HepG2 (cell line): ENCODE measurements around the gene SOX9. TPM values are rescaled to one million over a fixed set of nuclear protein-coding genes. Genes with fewer than 3 reads are reported as not detected.

Experiments
- BRF2 ChIP-seq: sonication (generic); formaldehyde crosslinking; IDR thresholded peaks from 2 replicates; pipeline ENCODE4 v1.8.1; 2022; ENCODE audit warnings: mild to moderate bottlenecking, missing genetic modification reagents
- CBX2 ChIP-seq, 2 experiments: fragments of 200-600 bp in 1 of 2; sonication (generic); formaldehyde crosslinking in 1 of 2; IDR thresholded peaks; 2 replicates each; pipeline versions ENCODE4 v1.7.0 to v1.8.1; 2018 to 2022; ENCODE audit warnings: low read depth in 2 of 2, low read length in 1 of 2, mild to moderate bottlenecking in 1 of 2, missing genetic modification reagents in 1 of 2
- DNMT1 ChIP-seq: sonication (generic); formaldehyde crosslinking; IDR thresholded peaks from 2 replicates; pipeline ENCODE4 v1.5.1; 2020; ENCODE audit warnings: mild to moderate bottlenecking, missing genetic modification reagents
- ELF3 ChIP-seq: IDR thresholded peaks from 2 replicates; pipeline ENCODE4 v1.6.1; 2016; ENCODE audit warnings: missing genetic modification reagents, missing compliant biosample characterization
- GABPB1 ChIP-seq: IDR thresholded peaks from 2 replicates; pipeline ENCODE4 v1.6.1; 2016; ENCODE audit warnings: mild to moderate bottlenecking, missing genetic modification reagents, moderate library complexity, missing compliant biosample characterization
- GPBP1L1 ChIP-seq: sonication (generic); formaldehyde crosslinking; IDR thresholded peaks from 2 replicates; pipeline ENCODE4 v1.5.0; 2020; ENCODE audit warnings: mild to moderate bottlenecking, missing genetic modification reagents
- HDAC6 ChIP-seq: fragments of 200-600 bp; sonication (generic); IDR thresholded peaks from 2 replicates; pipeline ENCODE4 v1.7.0; 2017; ENCODE audit warnings: mild to moderate bottlenecking, antibody characterized with exemption, low read length, low read depth
- HNRNPH1 ChIP-seq: fragments of 200-400 bp; formaldehyde crosslinking; optimal IDR thresholded peaks from 2 replicates; pipeline ENCODE3; 2017; ENCODE audit warnings: mild to moderate bottlenecking, low read depth, low read length
- HNRNPUL1 ChIP-seq: fragments of 200-400 bp; formaldehyde crosslinking; IDR thresholded peaks from 2 replicates; pipeline ENCODE4 v1.6.1; 2017; ENCODE audit warnings: low read depth, mild to moderate bottlenecking, low read length, moderate library complexity
- KDM2A ChIP-seq: sonication (generic); formaldehyde crosslinking; IDR thresholded peaks from 2 replicates; pipeline ENCODE4 v1.4.0; 2020; ENCODE audit warnings: low read depth, missing genetic modification reagents, borderline replicate concordance
- KDM6A ChIP-seq: IDR thresholded peaks from 2 replicates; pipeline ENCODE4 v1.6.1; 2016; ENCODE audit warnings: low read depth
- MYC ChIP-seq: sonication (generic); formaldehyde crosslinking; IDR thresholded peaks from 2 replicates; pipeline ENCODE4 v1.9.0; 2021; ENCODE audit warnings: missing genetic modification reagents, borderline replicate concordance
- NR1H2 ChIP-seq: sonication (generic); formaldehyde crosslinking; IDR thresholded peaks from 2 replicates; pipeline ENCODE4 v1.8.1; 2022; ENCODE audit warnings: low read depth, missing genetic modification reagents, borderline replicate concordance
- SATB2 ChIP-seq: sonication (generic); formaldehyde crosslinking; IDR thresholded peaks from 2 replicates; pipeline ENCODE4 v1.5.0; 2020; ENCODE audit warnings: missing genetic modification reagents
- SKI ChIP-seq: fragments of 450-650 bp; IDR thresholded peaks from one replicate; pipeline ENCODE4 v1.6.1; 2018; ENCODE audit warnings: mild to moderate bottlenecking; ENCODE audit not compliant: partially characterized antibody
- SP140L ChIP-seq: sonication (generic); formaldehyde crosslinking; IDR thresholded peaks from 2 replicates; pipeline ENCODE4 v1.4.0; 2020; ENCODE audit warnings: missing genetic modification reagents, borderline replicate concordance
- SPEN ChIP-seq: sonication (generic); formaldehyde crosslinking; IDR thresholded peaks from 2 replicates; pipeline ENCODE4 v1.5.1; 2020; ENCODE audit warnings: low read depth, mild to moderate bottlenecking, missing genetic modification reagents
- TBP ChIP-seq: sonication (generic); formaldehyde crosslinking; IDR thresholded peaks from 2 replicates; pipeline ENCODE4 v1.5.0; 2020; ENCODE audit warnings: missing genetic modification reagents
- TOE1 ChIP-seq: sonication (generic); formaldehyde crosslinking; IDR thresholded peaks from 2 replicates; pipeline ENCODE4 v1.4.0; 2020; ENCODE audit warnings: mild to moderate bottlenecking, missing genetic modification reagents
- ZMAT3 ChIP-seq: sonication (generic); formaldehyde crosslinking; conservative IDR thresholded peaks from 2 replicates; pipeline ENCODE4 v1.7.0; 2021; ENCODE audit warnings: missing genetic modification reagents
- ZMYM4 ChIP-seq: sonication (generic); formaldehyde crosslinking; IDR thresholded peaks from 2 replicates; pipeline ENCODE4 v1.8.1; 2023; ENCODE audit warnings: mild to moderate bottlenecking, missing genetic modification reagents
- ZNF224 ChIP-seq: sonication (generic); formaldehyde crosslinking; IDR thresholded peaks from 2 replicates; pipeline ENCODE4 v1.5.0; 2020; ENCODE audit warnings: mild to moderate bottlenecking, missing genetic modification reagents
- ZNF263 ChIP-seq: sonication (generic); formaldehyde crosslinking; IDR thresholded peaks from 2 replicates; pipeline ENCODE4 v1.4.0; 2020; ENCODE audit warnings: missing genetic modification reagents
- ZNF546 ChIP-seq: sonication (generic); formaldehyde crosslinking; conservative IDR thresholded peaks from 2 replicates; pipeline ENCODE4 v1.8.1; 2023; ENCODE audit warnings: mild to moderate bottlenecking, missing genetic modification reagents
- ZNF574 ChIP-seq: sonication (generic); formaldehyde crosslinking; IDR thresholded peaks from 2 replicates; pipeline ENCODE4 v1.4.0; 2020; ENCODE audit warnings: missing genetic modification reagents
- ZNF644 ChIP-seq: IDR thresholded peaks from 2 replicates; pipeline ENCODE4 v1.6.1; 2016; ENCODE audit warnings: low read depth
- ZNF773 ChIP-seq: sonication (generic); formaldehyde crosslinking; IDR thresholded peaks from 2 replicates; pipeline ENCODE4 v1.4.0; 2020; ENCODE audit warnings: missing genetic modification reagents, borderline replicate concordance
- polyA plus RNA-seq, 8 experiments: library from polyadenylated mRNA; depleted of rRNA in 3 of 8; stranded (reverse) in 7 of 8; unstranded in 1 of 8; fragments of >200 nt; fragmentation: Illumina TruSeq in 4 of 8; extraction: Trizol in 4 of 8; gene quantifications; 2 replicates each; pipeline versions ENCODE4 v1.2.1 to v1.2.3, GENCODE V29; 2011 to 2016; ENCODE audit warnings: low read depth in 4 of 8, missing spikeins in 1 of 8, mixed read lengths in 1 of 8; ENCODE audit not compliant: insufficient read depth in 1 of 8
- total RNA-seq, 5 experiments: library from RNA; depleted of rRNA; stranded (reverse); fragments of >200 nt; fragmentation: Illumina TruSeq; extraction: Trizol; gene quantifications; 2 replicates each; pipeline ENCODE4 v1.2.3, GENCODE V29; 2016; ENCODE audit warnings: low read depth in 1 of 5

Gene SOX9
- total and polyA plus RNA-seq, 2 of the 13 experiments (the other 11 are each of a cell fraction or from before 2014, with no cell fraction given), result 16.1 to 27.6 TPM

- TF ChIP-seq SP140L (CRISPR knock-in tag) (no peak; the same call in 1 of the 2 replicates), CBX2 (IDR thresholded peaks at IDR 0.05; ENCODE audit: low read depth, low read length) (no peak), CBX2 (CRISPR knock-in tag; IDR thresholded peaks at IDR 0.05; ENCODE audit: low read depth) (peak; percentile 64; the same call in 1 of the 2 replicates), GABPB1 (peak; percentile 71), SATB2 (no peak; the same call in 1 of the 2 replicates), ZMAT3 (CRISPR knock-in tag) (peak; percentile 81; the same call in 1 of the 2 replicates), ZNF224 (no peak), KDM2A (peak; percentile 88; the same call in 1 of the 2 replicates), SKI (no peak), ZNF644 (CRISPR knock-in tag) (no peak), ZNF773 (CRISPR knock-in tag) (no peak), ZNF574 (CRISPR knock-in tag) (no peak), DNMT1 (no peak), HDAC6 (no peak), HNRNPUL1 (no peak), BRF2 (CRISPR knock-in tag) (no peak; the same call in 1 of the 2 replicates), GPBP1L1 (no peak), ZNF546 (no peak), NR1H2 (CRISPR knock-in tag) (no peak), ZNF263 (CRISPR knock-in tag) (no peak), TBP (CRISPR knock-in tag) (no peak), SPEN (no peak), MYC (CRISPR knock-in tag) (no peak), ZMYM4 (CRISPR knock-in tag) (peak; percentile 63; the same call in 1 of the 2 replicates), ELF3 (CRISPR knock-in tag) (no peak), KDM6A (CRISPR knock-in tag) (no peak), TOE1 (CRISPR knock-in tag) (no peak; the same call in 1 of the 2 replicates), HNRNPH1 (no peak)
Measured at GRCh38 chr17:72119873-72120641, 763 bp upstream of the SOX9 start (continued).
